T-cell (primary cell): ENCODE measurements around the gene MITF. TPM values are rescaled to one million over a fixed set of nuclear protein-coding genes. Genes with fewer than 3 reads are reported as not detected.

ENCODE experiments used
- ATAC-seq, 4 experiments: fragments of 200-7000 bp in 3 of 4; fragments of 150-1000 bp in 1 of 4; cut with Tn5 transposase; replicated peaks in 1 of 4; 1 replicate in 3 of 4; 2 replicates in 1 of 4; pipeline ENCODE4 v1.10.0; 2021; ENCODE audit warnings: moderate library complexity in 3 of 4, mild to moderate bottlenecking in 2 of 4, moderate number of reproducible peaks in 1 of 4
- CTCF ChIA-PET, 2 donors: fragments of 300-600 bp; sonication (Branson Sonifier 250); formaldehyde crosslinking; loops; one replicate each; lab custom pipeline; 2022; ENCODE audit warnings: antibody characterized with exemption in 2 of 2; lab: Charles Lee
- POLR2A ChIA-PET, 2 donors: fragments of 300-600 bp; sonication (Branson Sonifier 250); formaldehyde crosslinking; loops; one replicate each; lab custom pipeline; 2022; ENCODE audit warnings: antibody characterized with exemption in 2 of 2; lab: Charles Lee
- DNase-seq, 35 experiments: peaks; one replicate each; pipeline versions ENCODE4 v3.0.0 to v3.0.0-alpha.2; 2013 to 2023
- H3K27ac ChIP-seq: one replicate; pipeline ENCODE4 v1.5.1; 2013; ENCODE audit warnings: low read length
- H3K27me3 ChIP-seq, 2 experiments: replicated peaks in 1 of 2; 1 replicate in 1 of 2; 2 replicates in 1 of 2; pipeline versions ENCODE4 v1.6.1 to v1.7.0; 2013; ENCODE audit warnings: low read length in 1 of 2, mixed read lengths in 1 of 2; ENCODE audit not compliant: control insufficient read depth in 2 of 2, insufficient read depth in 2 of 2; ENCODE audit errors: extremely low read depth in 1 of 2
- H3K36me3 ChIP-seq, 2 donors: 1 replicate in 1 of 2; 2 replicates in 1 of 2; pipeline versions ENCODE4 v1.6.1 to v1.7.0; 2013; ENCODE audit warnings: low read length in 1 of 2; ENCODE audit not compliant: control insufficient read depth in 2 of 2, insufficient read depth in 1 of 2; ENCODE audit errors: extremely low read depth in 1 of 2
- H3K4me1 ChIP-seq, 2 experiments: 1 replicate in 1 of 2; 2 replicates in 1 of 2; pipeline versions ENCODE4 v1.6.1 to v1.7.0; 2013; ENCODE audit warnings: low read length in 2 of 2, mixed read lengths in 1 of 2; ENCODE audit not compliant: insufficient read depth in 2 of 2, control insufficient read depth in 1 of 2; ENCODE audit errors: extremely low read depth in 1 of 2
- H3K4me3 ChIP-seq, 2 donors: 1 replicate in 1 of 2; 2 replicates in 1 of 2; pipeline versions ENCODE4 v1.5.1 to v1.7.0; 2013; ENCODE audit warnings: mild to moderate bottlenecking in 2 of 2, low read length in 1 of 2, moderate library complexity in 1 of 2; ENCODE audit not compliant: control insufficient read depth in 1 of 2; ENCODE audit errors: extremely low read depth in 1 of 2
- H3K9me3 ChIP-seq: 2 replicates; pipeline ENCODE4 v1.7.0; 2013
- H3K27ac Mint-ChIP-seq, 2 donors: one replicate each; pipeline ENCODE4 v1.8.0; 2020 to 2021; ENCODE audit warnings: mild to moderate bottlenecking in 2 of 2, mixed read lengths in 2 of 2
- H3K27me3 Mint-ChIP-seq, 2 donors: one replicate each; pipeline ENCODE4 v1.8.0; 2021 to 2022; ENCODE audit warnings: mixed read lengths in 2 of 2
- H3K36me3 Mint-ChIP-seq: one replicate; pipeline ENCODE4 v1.8.0; 2021; ENCODE audit warnings: mixed read lengths
- H3K4me1 Mint-ChIP-seq, 3 donors: one replicate each; pipeline ENCODE4 v1.8.0; 2020 to 2022; ENCODE audit warnings: mixed read lengths in 3 of 3, mild to moderate bottlenecking in 1 of 3
- H3K4me3 Mint-ChIP-seq, 3 donors: one replicate each; pipeline ENCODE4 v1.8.0; 2020 to 2022; ENCODE audit warnings: mild to moderate bottlenecking in 3 of 3, mixed read lengths in 3 of 3, moderate library complexity in 3 of 3
- H3K9me3 Mint-ChIP-seq, 3 donors: one replicate each; pipeline ENCODE4 v1.8.0; 2020 to 2022; ENCODE audit warnings: mixed read lengths in 3 of 3
- WGBS: methylation state at CpG from one replicate; pipeline ENCODE4 v1.1.5; 2013; ENCODE audit warnings: missing lambda C conversion rate; ENCODE audit not compliant: insufficient coverage; 5-methylcytosine and 5-hydroxymethylcytosine counted together
- total RNA-seq, 35 experiments: library from RNA in 6 of 35; stranded (reverse) in 6 of 35; fragments of 120-200 nt in 1 of 35; gene quantifications; one replicate each; pipeline versions ENCODE4 v1.2.1 to v1.2.4 and lab custom pipeline; 2013 to 2026

The MITF gene
- total RNA-seq, 5 donors from 2014 or later (not counting 1 experiment from before 2014, with no cell fraction given), result 0.09 to 0.51 (median 0.24) TPM; not detected in 1

DNA sequence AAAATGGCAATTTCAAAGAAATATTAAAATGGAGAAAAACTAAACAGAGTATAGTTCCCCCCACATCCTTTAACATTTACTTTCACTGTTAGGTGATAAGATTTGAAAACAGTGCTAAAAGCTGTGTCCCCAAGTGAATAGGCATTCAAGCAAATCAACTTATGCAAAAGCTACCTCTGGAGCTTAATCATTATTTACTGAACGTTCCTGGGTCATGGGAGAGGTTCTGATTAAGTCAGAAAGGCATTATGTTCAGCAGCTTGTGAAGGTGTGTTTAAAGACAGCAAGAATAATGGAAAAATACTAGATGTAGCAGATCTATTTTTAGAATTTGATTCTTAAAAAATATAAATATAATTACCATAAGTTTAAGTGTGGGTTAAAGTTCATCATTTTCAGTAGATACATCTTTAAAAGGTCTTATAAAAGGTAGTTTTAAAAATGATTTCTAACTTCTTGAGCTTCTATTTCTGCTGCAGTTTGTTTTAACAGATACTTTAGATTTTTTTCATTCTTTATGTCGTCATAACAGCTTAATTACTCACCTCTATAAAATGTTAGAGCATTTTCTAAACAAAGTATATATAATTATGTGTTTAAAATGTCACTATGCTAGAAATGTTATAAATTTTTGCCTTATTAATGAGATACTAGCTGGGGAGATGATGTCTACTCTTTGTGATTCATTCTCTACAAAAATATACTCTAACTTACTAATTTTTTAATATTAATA is 127.9 kb downstream of the MITF start:
- Mint-ChIP-seq H3K27me3 (peaks cover 0 to 6% of the 10 kb centered on the region in 2 donors), H3K4me3 (no peak overlapping the region), H3K36me3 (no peaks in the 10 kb centered on the region), H3K4me1 (no peaks in the 10 kb centered on the region), H3K9me3 (peaks cover 0 to 3% (median 0%) of the 10 kb centered on the region in 3 donors), H3K27ac (no peak overlapping the region)
- no peak for ATAC-seq
- Histone ChIP-seq H3K27ac (no peak overlapping the region), H3K4me3 (no peak overlapping the region), H3K9me3 (no peaks in the 10 kb centered on the region), H3K4me1 (no peaks in the 10 kb centered on the region), H3K36me3 (no peaks in the 10 kb centered on the region), H3K27me3 (no peaks in the 10 kb centered on the region)
- POLR2A ChIA-PET, result interaction anchor here in 1 of 2 donors (0.6 kb wide), 1 partner anchor 19 kb away, joined by 3 read pairs; no protein-coding TSS in a partner anchor
- CTCF ChIA-PET, result no interaction called here
- no peak for DNase-seq
- no CpG with 5 or more reads among the region's 2 CpGs for WGBS

DNA sequence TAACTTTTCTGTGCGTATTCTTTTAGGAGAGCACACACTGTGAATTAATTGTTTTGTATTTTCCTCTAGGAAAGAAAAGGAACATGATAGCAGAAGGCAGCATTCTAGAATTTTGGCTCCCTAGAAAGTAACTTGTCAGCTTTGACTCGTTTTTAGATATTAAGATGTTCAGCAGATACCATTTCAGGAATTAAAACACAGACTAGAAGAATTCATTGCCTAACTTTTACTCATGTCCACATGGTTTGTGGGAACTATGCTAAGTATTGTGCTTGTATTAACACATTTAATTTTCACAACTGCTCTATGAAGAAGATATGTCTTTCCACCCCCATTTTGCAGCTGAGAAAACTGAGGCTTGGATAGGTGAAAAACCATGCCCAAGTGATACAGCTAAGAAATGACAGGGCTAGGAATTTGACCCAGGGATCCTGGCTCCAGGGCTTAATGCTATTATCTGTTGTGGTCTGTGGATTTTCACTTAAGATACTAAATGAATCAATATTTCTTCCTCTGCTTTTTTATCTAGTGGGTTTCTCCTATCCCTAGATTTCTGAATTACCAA is 128.8 kb downstream of the MITF start:
- Histone ChIP-seq H3K4me1 (no peaks in the 10 kb centered on the region), H3K27me3 (no peaks in the 10 kb centered on the region), H3K36me3 (no peaks in the 10 kb centered on the region), H3K27ac (no peak overlapping the region), H3K4me3 (no peak overlapping the region), H3K9me3 (no peaks in the 10 kb centered on the region)
- Mint-ChIP-seq H3K27ac (no peak overlapping the region), H3K4me1 (no peaks in the 10 kb centered on the region), H3K27me3 (peaks cover 0 to 6% of the 10 kb centered on the region in 2 donors), H3K9me3 (peaks cover 0 to 3% (median 0%) of the 10 kb centered on the region in 3 donors), H3K4me3 (no peak overlapping the region), H3K36me3 (no peaks in the 10 kb centered on the region)
- POLR2A ChIA-PET, result no interaction called here
- CTCF ChIA-PET, result no interaction called here
- ATAC-seq (no peak), DNase-seq (no peak)
- WGBS, result no CpG with 5 or more reads among the region's 2 CpGs

DNA sequence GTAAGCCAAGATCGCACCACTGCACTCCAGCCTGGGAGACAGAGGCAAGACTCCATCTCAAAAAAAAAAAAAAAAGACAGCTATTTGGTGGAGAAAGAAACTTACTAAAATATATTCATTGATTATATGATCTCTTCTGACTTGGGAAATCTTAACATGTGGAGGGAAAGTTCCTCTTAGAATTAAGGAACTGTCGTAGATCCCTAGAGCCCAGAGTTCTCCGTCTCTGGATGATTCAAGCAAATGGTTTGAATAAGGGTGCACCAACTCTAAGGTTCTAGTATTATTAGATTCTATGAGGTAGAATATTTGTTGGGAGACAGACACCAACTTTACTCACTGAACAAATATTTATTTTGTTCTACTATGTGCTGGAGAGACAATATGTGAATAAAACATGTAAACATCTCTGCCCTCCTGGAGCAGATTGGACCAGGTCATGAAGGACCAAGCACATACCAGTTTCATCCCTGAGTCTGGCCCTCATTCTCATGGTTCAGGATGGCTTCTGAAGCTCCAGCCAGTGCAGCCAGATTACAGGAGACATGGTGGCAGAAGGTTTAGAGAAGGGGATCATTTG is 129.7 kb downstream of the MITF start:
- no peaks in the 10 kb centered on the region for H3K36me3 ChIP-seq
- no peaks in the 10 kb centered on the region for H3K9me3 ChIP-seq
- ATAC-seq, result no peak
- no CpG with 5 or more reads among the region's 3 CpGs for WGBS
- Mint-ChIP-seq H3K27me3 (peaks cover 0 to 4% of the 10 kb centered on the region in 2 donors), H3K4me1 (no peaks in the 10 kb centered on the region), H3K9me3 (peaks cover 0 to 3% (median 0%) of the 10 kb centered on the region in 3 donors), H3K36me3 (no peaks in the 10 kb centered on the region), H3K27ac (no peak overlapping the region), H3K4me3 (no peak overlapping the region)
- H3K4me3 ChIP-seq, result no peak overlapping the region
- no peaks in the 10 kb centered on the region for H3K4me1 ChIP-seq
- H3K27ac ChIP-seq, result no peak overlapping the region
- ChIA-PET CTCF (no interaction called here), POLR2A (no interaction called here)
- no peak for DNase-seq
- no peaks in the 10 kb centered on the region for H3K27me3 ChIP-seq

DNA sequence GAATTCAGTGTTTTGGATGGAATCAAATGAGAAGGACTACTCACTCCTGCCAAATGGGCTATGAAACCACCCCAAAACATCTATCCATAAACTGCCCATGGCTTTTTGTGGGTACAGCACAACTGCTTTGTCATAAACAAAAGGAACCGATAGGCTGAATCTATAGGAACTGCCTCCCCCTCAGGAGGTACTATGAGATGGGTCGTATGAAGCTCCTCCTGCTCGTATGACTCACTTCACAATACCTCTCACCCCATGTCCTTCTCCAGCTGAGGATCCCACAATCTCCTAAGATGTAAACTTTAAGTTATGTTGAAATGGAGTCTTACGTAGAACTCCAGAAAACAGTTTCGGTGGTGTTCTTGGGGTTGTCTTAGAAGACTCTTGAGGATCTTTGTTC is 130.4 kb downstream of the MITF start:
- Histone ChIP-seq H3K27ac (no peak overlapping the region), H3K9me3 (no peaks in the 10 kb centered on the region), H3K4me3 (no peak overlapping the region), H3K27me3 (no peaks in the 10 kb centered on the region), H3K4me1 (no peaks in the 10 kb centered on the region), H3K36me3 (no peaks in the 10 kb centered on the region)
- ChIA-PET POLR2A (no interaction called here), CTCF (no interaction called here)
- H3K4me3 Mint-ChIP-seq, result no peak overlapping the region
- no peak overlapping the region for H3K27ac Mint-ChIP-seq
- ATAC-seq (no peak), DNase-seq (no peak)
- no peaks in the 10 kb centered on the region for H3K9me3 Mint-ChIP-seq
- peaks cover 0 to 3% of the 10 kb centered on the region in 2 donors for H3K27me3 Mint-ChIP-seq
- no CpG with 5 or more reads among the region's 5 CpGs for WGBS
- H3K4me1 Mint-ChIP-seq, result no peaks in the 10 kb centered on the region
- no peaks in the 10 kb centered on the region for H3K36me3 Mint-ChIP-seq

DNA sequence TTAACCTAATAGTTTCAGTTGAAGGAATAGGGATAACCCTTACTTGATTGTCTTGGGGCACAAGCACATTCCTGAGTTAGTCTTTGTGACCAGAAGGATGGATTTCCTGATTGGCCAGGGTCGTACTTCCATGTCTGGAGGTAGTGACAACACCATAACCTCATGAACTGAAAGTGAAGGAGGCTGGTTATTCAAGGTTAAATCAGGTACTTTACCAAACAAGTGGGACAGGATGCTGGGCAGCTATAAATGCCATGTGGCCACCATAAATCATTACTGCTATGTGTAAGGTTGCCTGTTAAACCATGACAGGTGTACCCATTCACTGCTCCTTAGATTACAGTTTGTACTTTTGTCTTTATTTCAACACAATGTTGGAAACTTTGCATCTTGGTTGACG is 132.0 kb downstream of the MITF start:
- Histone ChIP-seq H3K4me1 (no peaks in the 10 kb centered on the region), H3K4me3 (no peak overlapping the region), H3K9me3 (no peaks in the 10 kb centered on the region), H3K27me3 (no peaks in the 10 kb centered on the region), H3K27ac (no peak overlapping the region), H3K36me3 (no peaks in the 10 kb centered on the region)
- H3K36me3 Mint-ChIP-seq, result no peaks in the 10 kb centered on the region
- H3K9me3 Mint-ChIP-seq, result no peaks in the 10 kb centered on the region
- DNase-seq (no peak), ATAC-seq (no peak)
- no peak overlapping the region for H3K4me3 Mint-ChIP-seq
- ChIA-PET POLR2A (no interaction called here), CTCF (no interaction called here)
- WGBS, result no CpG with 5 or more reads among the region's 2 CpGs
- no peak overlapping the region for H3K27ac Mint-ChIP-seq
- no peaks in the 10 kb centered on the region for H3K4me1 Mint-ChIP-seq
- no peaks in the 10 kb centered on the region for H3K27me3 Mint-ChIP-seq

- Mint-ChIP-seq H3K4me1 (no peaks in the 10 kb centered on the region), H3K9me3 (no peaks in the 10 kb centered on the region), H3K4me3 (no peak overlapping the region), H3K27ac (no peak overlapping the region), H3K27me3 (peaks cover 0 to 4% of the 10 kb centered on the region in 2 donors), H3K36me3 (no peaks in the 10 kb centered on the region)
- H3K4me1 ChIP-seq, result no peaks in the 10 kb centered on the region
- no peaks in the 10 kb centered on the region for H3K9me3 ChIP-seq
- ATAC-seq (no peak), DNase-seq (no peak)
- H3K27ac ChIP-seq, result no peak overlapping the region
- no peaks in the 10 kb centered on the region for H3K27me3 ChIP-seq
- no peaks in the 10 kb centered on the region for H3K36me3 ChIP-seq
- ChIA-PET POLR2A (no interaction called here), CTCF (no interaction called here)
- no CpG with 5 or more reads among the region's 3 CpGs for WGBS
- H3K4me3 ChIP-seq, result no peak overlapping the region
Observed at GRCh38 chr3:69871868-69872267, 132.6 kb downstream of the MITF start.
